ENCODE measurements around the gene YEATS2. TPM values are rescaled to one million over a fixed set of nuclear protein-coding genes. Genes with fewer than 3 reads are reported as not detected.

Gene YEATS2
- total and polyA plus RNA-seq, 2 experiments from 2014 or later, result 15.2 to 72.8 TPM

GRCh38 chr3:183826448-183827250 is 129.1 kb downstream of the YEATS2 start (continued):
- TF ChIP-seq ZNF462 (CRISPR knock-in tag; IDR thresholded peaks at IDR 0.05) (no peak), ZNF114 (CRISPR knock-in tag; IDR thresholded peaks at IDR 0.05) (no peak), EZH2 (IDR thresholded peaks at IDR 0.05; ENCODE audit: low read depth, unreplicated experiment) (no peak), NANOG (IDR thresholded peaks at IDR 0.05; ENCODE audit: borderline replicate concordance) (no peak)
- TF ChIP-seq, protein P1, sequence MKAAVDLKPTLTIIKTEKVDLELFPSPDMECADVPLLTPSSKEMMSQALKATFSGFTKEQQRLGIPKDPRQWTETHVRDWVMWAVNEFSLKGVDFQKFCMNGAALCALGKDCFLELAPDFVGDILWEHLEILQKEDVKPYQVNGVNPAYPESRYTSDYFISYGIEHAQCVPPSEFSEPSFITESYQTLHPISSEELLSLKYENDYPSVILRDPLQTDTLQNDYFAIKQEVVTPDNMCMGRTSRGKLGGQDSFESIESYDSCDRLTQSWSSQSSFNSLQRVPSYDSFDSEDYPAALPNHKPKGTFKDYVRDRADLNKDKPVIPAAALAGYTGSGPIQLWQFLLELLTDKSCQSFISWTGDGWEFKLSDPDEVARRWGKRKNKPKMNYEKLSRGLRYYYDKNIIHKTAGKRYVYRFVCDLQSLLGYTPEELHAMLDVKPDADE (IDR thresholded peaks at IDR 0.05), result no peak

DNA sequence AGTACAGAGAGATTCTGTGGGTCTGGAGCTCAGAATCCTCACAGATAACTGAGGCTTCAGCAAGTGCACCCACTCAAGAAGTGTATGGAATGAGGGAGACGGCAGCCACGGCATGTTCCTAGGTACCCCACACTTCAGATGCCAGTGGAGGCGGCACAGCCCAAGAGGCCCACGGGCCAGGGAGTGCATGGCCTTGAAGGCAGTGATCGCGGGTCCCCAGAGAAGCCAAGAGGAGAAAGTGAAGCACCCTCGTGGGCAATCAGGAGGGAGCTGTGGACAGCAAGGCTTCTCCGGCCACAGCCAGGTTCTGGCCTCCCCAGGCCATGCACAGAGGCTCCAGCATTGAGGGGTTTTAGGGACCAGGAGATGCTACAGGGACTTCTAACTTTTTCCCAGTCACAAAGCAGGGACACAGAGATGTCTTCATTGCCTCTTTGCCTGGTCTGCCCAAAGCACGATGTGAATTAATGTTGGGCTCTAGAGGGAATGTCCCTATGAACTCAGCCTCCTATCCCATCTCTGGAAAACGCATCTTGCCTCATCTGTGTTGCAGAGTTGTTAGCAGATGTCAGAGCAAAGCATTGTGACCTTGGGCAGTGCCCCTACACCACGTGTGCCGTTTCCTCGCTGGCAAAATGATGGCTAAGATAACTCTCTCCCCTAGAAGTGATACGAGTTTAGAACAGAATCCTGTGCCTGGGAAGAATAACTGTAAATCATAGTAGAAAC is 130.4 kb downstream of the YEATS2 start:
- H3K27ac ChIP-seq (ENCODE audit: low read depth), result no peak overlapping the region
- no peak overlapping the region for H3K27ac Mint-ChIP-seq
- no peaks in the 10 kb centered on the region for H3K79me2 ChIP-seq (replicated peaks; ENCODE audit: insufficient read depth)
- no peak overlapping the region for H3K4me3 ChIP-seq
- peaks cover 6% of the 10 kb centered on the region for H3K4me1 ChIP-seq (ENCODE audit: insufficient read depth)
- H3K4me2 ChIP-seq, result no peak overlapping the region
- peaks cover 7% of the 10 kb centered on the region for H4K20me1 ChIP-seq (replicated peaks; ENCODE audit: insufficient read depth)
- H3K9me2 ChIP-seq (ENCODE audit: insufficient read depth), result no peaks in the 10 kb centered on the region
- DNase-seq (ENCODE audit: low spot score), result no peak
- peaks cover 13% of the 10 kb centered on the region for H3K27me3 ChIP-seq (ENCODE audit: insufficient read depth)
- no peak overlapping the region for H2AFZ ChIP-seq
- peaks cover 13% of the 10 kb centered on the region for H3K27me3 Mint-ChIP-seq (ENCODE audit: insufficient read depth, low read depth, poor library complexity)
- H3K4me1 Mint-ChIP-seq, result peaks cover 24% of the 10 kb centered on the region
- peaks cover 25% of the 10 kb centered on the region for H3K36me3 Mint-ChIP-seq (ENCODE audit: low read depth)
- H3K36me3 ChIP-seq (ENCODE audit: insufficient read depth), result no peaks in the 10 kb centered on the region
- no peaks in the 10 kb centered on the region for H3K9me3 Mint-ChIP-seq
- ATAC-seq, result no peak
- no peak overlapping the region for H3K4me3 Mint-ChIP-seq
- peaks cover 15% of the 10 kb centered on the region for H3F3A ChIP-seq (replicated peaks; ENCODE audit: low read depth)
- TF ChIP-seq ZNF331 (CRISPR knock-in tag; IDR thresholded peaks at IDR 0.05; ENCODE audit: low read depth) (no peak), CREB1 (CRISPR knock-in tag; IDR thresholded peaks at IDR 0.05; ENCODE audit: low read depth) (no peak)

Data from GM23338 (cell line).